HAP-1 (cell line): ENCODE data around the gene TOGARAM1.

Experiments used
- DNase-seq, 2 experiments: peaks; one replicate each; pipeline ENCODE4 v3.0.0-alpha.2; 2016 to 2020; ENCODE audit warnings: low spot score in 2 of 2
- H3K27me3 ChIP-seq: fragments of 250-450 bp; sonication (Bioruptor Pico); 2 replicates; pipeline ENCODE4 v1.5.1; 2020; ENCODE audit warnings: low read depth, mild to moderate bottlenecking, moderate library complexity
- H3K36me3 ChIP-seq: fragments of 250-450 bp; sonication (Bioruptor Pico); replicated peaks from 2 replicates; pipeline ENCODE4 v1.5.1; 2020; ENCODE audit warnings: mild to moderate bottlenecking
- H3K4me1 ChIP-seq: fragments of 250-450 bp; sonication (Bioruptor Pico); 2 replicates; pipeline ENCODE4 v1.5.1; 2020; ENCODE audit warnings: mild to moderate bottlenecking
- H3K4me3 ChIP-seq: fragments of 250-450 bp; sonication (Bioruptor Pico); 2 replicates; pipeline ENCODE4 v1.5.1; 2020; ENCODE audit warnings: mild to moderate bottlenecking, moderate library complexity
- H3K9me3 ChIP-seq: fragments of 250-450 bp; sonication (Bioruptor Pico); 2 replicates; pipeline ENCODE4 v1.5.1; 2020; ENCODE audit warnings: mild to moderate bottlenecking, moderate library complexity
- in situ Hi-C: fragments of 300-500 bp; cut with MboI; formaldehyde crosslinking; loops from 3 replicates; pipeline ENCODE4 v1.14.3; 2020; ENCODE audit warnings: low sequenced_read_pairs, inconsistent platforms, mixed read lengths

TOGARAM1 gene

DNA sequence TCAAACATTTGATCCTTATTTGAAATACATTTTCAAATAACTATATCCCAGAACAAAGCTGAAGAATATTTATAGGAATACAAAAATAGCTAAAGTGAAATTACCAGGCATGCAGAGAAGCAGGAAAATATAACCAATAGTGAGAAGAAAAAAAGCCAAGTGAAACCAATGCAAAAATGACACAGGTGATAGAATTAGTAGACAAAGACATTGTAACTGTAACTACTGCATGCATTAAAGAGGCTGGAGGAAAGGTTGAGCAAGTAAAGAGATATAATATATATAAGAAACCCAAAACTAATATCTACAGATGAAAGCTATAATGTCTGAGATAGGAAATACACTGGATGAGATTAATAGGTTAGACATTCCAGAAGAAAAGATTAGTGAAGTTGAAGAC, 72.7 kb downstream of the TOGARAM1 start:
- Histone ChIP-seq H3K27me3 (no peaks in the 10 kb centered on the region), H3K9me3 (no peaks in the 10 kb centered on the region), H3K4me1 (no peaks in the 10 kb centered on the region), H3K4me3 (no peak overlapping the region), H3K36me3 (peaks cover 18% of the 10 kb centered on the region)
- in situ Hi-C loops: no loop called here
- DNase-seq: no peak

DNA sequence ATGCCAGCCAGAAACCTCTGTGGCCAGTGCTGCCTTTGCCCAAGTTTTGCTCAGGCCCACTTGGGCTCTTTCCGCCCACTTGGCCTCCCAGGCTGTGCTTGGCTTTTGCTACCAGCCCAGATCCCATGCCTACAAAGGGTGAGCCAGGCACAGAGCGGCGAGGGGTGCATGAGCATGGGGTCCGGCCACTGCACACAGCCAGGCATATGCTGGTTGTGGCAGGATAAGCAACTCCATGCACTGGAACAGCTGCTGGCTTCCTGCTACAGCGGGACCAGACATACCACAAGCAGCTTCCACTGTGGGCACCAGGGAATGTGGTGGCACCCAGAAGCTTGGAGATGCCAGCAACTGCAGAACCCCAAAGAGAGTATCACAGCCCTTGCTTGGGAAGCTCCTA, 76.3 kb downstream of the TOGARAM1 start:
- H3K9me3 ChIP-seq: no peaks in the 10 kb centered on the region
- DNase-seq: no peak
- in situ Hi-C loops: no loop called here
- H3K27me3 ChIP-seq: no peaks in the 10 kb centered on the region
- H3K4me1 ChIP-seq: no peaks in the 10 kb centered on the region
- no peak overlapping the region for H3K4me3 ChIP-seq
- H3K36me3 ChIP-seq: peaks cover 14% of the 10 kb centered on the region

DNA sequence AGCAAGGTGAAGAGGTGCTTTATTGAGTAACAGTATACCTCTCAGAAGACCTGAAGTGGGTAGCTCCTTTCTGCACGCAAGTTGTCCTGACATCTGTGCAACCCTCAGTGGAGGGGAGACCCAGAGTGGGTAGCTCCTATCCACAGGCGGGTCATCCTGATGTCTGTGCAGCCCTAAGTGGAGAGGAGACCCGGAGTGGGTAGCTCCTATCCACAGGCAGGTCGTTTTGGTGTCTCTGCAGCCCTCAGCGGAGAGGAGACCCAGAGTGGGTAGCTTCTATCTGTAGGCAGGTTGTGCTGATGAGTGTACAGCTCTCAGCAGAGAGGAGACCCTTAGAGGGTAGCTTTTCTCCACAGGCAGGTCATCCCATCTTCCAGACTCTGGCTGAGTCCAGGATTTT, 76.9 kb downstream of the TOGARAM1 start:
- Histone ChIP-seq H3K4me3 (no peak overlapping the region), H3K9me3 (no peaks in the 10 kb centered on the region), H3K27me3 (no peaks in the 10 kb centered on the region), H3K4me1 (no peaks in the 10 kb centered on the region), H3K36me3 (peaks cover 9% of the 10 kb centered on the region)
- in situ Hi-C loops: no loop called here
- DNase-seq: no peak

DNA sequence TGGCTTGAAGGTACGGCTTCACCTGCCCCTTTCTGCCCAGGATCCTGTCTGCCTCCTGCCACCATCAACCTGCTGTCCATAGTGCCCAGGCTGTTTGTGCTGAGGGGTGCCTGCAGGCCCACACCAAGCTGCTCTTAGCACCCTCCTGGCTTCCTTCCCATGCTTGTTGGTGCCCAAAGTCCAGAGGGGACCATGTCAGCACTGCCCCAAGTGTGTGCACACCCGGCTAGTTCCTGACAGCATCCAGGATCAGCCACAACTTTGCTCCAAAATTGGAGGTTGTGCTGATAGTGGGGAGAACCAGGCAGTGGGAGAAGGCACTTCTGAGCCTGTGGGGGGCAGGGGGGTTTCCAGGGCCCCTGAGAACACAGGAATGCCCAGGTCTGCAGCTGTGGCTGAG, 77.4 kb downstream of the TOGARAM1 start:
- Histone ChIP-seq H3K9me3 (no peaks in the 10 kb centered on the region), H3K27me3 (no peaks in the 10 kb centered on the region), H3K4me1 (no peaks in the 10 kb centered on the region), H3K36me3 (peaks cover 9% of the 10 kb centered on the region), H3K4me3 (no peak overlapping the region)
- in situ Hi-C loops: no loop called here
- DNase-seq: no peak

DNA sequence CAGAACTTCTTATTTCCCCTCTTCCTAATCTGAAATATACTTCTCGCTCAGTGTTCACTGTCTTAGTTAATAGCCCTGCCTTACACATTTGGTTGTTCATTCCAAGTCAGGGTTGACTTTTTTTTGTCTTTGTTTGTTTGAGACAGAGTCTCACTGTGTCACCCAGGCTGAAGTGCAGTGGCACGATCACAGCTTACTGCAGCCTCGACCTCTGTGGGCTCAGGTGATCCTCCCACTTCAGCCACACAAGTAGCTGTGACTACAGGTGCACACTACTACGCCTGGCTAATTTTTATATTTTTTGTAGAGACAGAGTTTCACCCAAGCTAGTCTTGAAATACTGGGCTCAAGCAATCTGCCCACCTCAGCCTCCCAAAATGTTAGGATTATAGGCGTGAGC, 79.7 kb downstream of the TOGARAM1 start:
- peaks cover 9% of the 10 kb centered on the region for H3K36me3 ChIP-seq
- DNase-seq: no peak
- H3K4me3 ChIP-seq: no peak overlapping the region
- H3K27me3 ChIP-seq: no peaks in the 10 kb centered on the region
- H3K9me3 ChIP-seq: no peaks in the 10 kb centered on the region
- in situ Hi-C loops: no loop called here
- H3K4me1 ChIP-seq: no peaks in the 10 kb centered on the region

DNA sequence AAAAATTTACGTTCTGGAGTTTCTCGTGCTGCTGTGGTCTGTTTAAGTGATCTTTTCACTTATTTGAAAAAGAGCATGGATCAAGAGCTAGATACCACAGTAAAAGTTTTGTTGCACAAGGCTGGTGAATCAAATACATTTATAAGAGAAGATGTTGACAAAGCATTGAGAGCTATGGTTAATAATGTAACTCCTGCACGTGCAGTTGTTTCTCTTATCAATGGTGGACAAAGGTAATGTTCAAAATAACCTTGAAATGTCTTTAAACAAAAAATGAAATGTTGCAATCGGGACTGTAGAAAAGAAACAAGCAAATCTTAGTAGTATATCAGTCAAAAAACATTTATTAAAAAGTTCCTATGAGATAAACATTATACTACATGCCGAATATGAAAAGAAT, 82.6 kb downstream of the TOGARAM1 start:
- DNase-seq: no peak
- in situ Hi-C loops: no loop called here
- Histone ChIP-seq H3K9me3 (no peaks in the 10 kb centered on the region), H3K27me3 (no peaks in the 10 kb centered on the region), H3K4me1 (no peaks in the 10 kb centered on the region), H3K36me3 (no peaks in the 10 kb centered on the region), H3K4me3 (no peak overlapping the region)

DNA sequence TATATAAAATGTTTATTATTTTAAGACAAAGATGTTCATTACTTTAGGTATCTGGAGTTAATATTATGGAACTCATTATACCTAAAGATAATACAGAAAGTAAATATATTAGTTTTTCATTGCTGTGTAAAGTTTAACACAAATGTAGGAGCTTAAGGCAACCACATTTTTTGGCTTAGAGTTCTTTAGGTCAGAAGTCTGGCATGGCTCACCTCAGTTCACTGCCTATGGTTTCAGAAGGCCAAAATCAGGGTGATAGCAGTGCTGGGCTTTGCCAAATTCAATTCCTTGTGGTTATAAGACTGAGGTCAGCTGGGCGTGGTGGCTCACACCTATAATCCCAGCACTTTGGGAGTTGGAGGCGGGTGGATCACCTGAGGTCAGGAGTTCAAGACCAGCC, 86.4 kb downstream of the TOGARAM1 start:
- H3K4me1 ChIP-seq: no peaks in the 10 kb centered on the region
- no peak overlapping the region for H3K4me3 ChIP-seq
- H3K9me3 ChIP-seq: no peaks in the 10 kb centered on the region
- in situ Hi-C loops: no loop called here
- H3K27me3 ChIP-seq: no peaks in the 10 kb centered on the region
- H3K36me3 ChIP-seq: no peaks in the 10 kb centered on the region
- no peak for DNase-seq

DNA sequence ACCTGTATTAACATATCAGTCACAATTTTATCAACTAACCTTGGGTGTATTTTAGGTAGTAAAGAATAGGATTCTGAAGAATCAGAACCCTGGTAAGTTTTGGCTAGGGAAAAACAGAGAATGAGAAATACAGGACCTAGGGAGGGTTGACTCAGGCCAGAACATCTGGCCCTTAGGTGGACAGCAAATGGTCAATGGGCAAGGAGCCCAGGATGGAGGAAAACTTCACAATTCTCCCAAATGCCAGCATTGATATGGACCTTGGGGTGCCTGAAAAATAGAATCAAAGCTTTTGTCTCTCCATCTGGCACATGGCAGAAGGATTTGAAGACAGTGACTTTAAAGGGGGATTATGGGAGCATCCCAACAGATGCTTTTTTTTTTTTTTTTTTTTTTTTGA, 89.2 kb downstream of the TOGARAM1 start:
- H3K27me3 ChIP-seq: no peaks in the 10 kb centered on the region
- no peaks in the 10 kb centered on the region for H3K4me1 ChIP-seq
- peaks cover 10% of the 10 kb centered on the region for H3K36me3 ChIP-seq
- DNase-seq: no peak
- no peak overlapping the region for H3K4me3 ChIP-seq
- no peaks in the 10 kb centered on the region for H3K9me3 ChIP-seq
- in situ Hi-C loops: no loop called here

DNA sequence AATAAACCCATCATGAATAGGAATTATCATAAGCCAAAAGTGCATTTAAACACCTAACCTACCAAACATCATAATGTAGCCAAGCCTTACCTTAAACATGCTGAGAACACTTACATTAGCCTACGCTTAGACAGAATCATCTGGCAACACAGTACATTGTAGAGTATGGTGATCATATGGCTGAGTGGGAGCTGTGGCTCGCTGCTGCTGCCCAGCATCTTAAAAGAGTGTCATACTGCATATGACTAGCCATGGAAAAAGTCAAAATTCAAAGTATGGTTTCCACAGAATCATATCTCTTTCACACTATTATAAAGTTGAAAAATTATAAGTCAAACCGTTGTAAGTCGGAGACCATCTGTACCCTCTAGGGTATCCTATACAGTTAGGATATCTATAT, 89.9 kb downstream of the TOGARAM1 start:
- H3K4me1 ChIP-seq: no peaks in the 10 kb centered on the region
- no peaks in the 10 kb centered on the region for H3K27me3 ChIP-seq
- no peak overlapping the region for H3K4me3 ChIP-seq
- in situ Hi-C loops: no loop called here
- no peaks in the 10 kb centered on the region for H3K9me3 ChIP-seq
- DNase-seq: no peak
- peaks cover 10% of the 10 kb centered on the region for H3K36me3 ChIP-seq

DNA sequence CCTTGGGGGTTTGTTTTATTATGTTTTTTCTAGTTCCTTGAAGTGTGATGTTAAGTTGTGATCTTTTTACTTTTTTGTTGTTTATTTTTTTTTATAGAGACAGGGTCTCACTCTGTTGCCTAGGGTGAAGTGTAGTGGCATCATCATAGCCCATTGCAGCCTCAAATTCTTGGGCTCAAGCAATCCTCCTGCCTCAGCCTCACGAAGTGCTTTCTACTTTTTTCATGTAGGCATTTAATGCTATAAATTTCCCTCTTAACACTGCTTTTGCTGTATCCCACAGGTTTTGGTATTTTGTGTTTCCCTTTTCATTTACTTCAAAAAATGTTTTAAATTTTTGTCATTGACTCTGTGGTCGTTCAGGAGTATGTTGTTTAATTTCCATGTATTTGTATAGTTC, 95.4 kb downstream of the TOGARAM1 start:
- no peak for DNase-seq
- Histone ChIP-seq H3K36me3 (peaks cover 10% of the 10 kb centered on the region), H3K4me1 (no peaks in the 10 kb centered on the region), H3K9me3 (no peaks in the 10 kb centered on the region), H3K4me3 (no peak overlapping the region), H3K27me3 (no peaks in the 10 kb centered on the region)
- in situ Hi-C loops: no loop called here

DNA sequence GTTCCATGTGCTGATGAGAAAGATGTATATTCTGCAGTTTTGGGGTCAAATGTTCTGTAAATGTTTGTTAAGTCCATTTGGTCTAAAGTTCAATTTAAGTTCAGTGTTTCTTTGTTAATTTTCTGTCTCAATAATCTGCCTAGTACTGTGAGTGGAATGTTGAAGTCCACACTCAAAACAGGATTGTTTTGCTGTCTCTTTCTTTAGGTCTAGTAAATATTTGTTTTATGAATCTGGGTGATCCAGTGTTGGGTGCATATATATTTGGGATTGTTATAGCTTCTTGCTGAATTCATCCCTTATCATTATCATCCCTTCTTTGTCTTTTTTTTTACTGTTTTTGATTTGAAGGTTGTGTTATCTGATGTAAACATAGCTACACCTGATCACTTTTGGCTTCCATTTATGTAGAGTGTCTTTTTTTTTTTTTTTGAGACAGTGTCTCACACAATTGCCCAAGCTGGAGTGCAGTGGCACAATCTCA, 95.9 kb downstream of the TOGARAM1 start:
- in situ Hi-C loops: no loop called here
- Histone ChIP-seq H3K4me3 (no peak overlapping the region), H3K36me3 (peaks cover 10% of the 10 kb centered on the region), H3K27me3 (no peaks in the 10 kb centered on the region), H3K9me3 (no peaks in the 10 kb centered on the region), H3K4me1 (no peaks in the 10 kb centered on the region)
- no peak for DNase-seq

DNA sequence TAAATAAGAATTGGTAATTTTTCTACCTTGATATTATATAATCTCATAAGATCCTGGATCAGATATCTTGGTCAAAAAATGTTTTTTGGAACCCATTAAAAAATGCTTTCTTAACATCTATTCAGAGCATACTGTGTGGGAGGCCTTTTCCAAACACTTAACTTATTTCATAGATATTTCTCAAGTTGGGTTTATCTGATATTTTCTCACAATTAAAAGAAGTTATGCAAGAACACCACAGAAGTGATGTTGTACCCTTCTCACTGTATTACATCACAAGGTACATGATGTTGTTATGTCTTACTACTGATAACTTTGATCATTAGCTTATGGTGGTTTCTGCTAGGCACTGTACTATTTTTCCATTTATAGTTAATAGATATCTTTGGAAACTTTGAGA, 98.6 kb downstream of the TOGARAM1 start:
- H3K36me3 ChIP-seq: no peaks in the 10 kb centered on the region
- no peaks in the 10 kb centered on the region for H3K4me1 ChIP-seq
- in situ Hi-C loops: no loop called here
- H3K4me3 ChIP-seq: no peak overlapping the region
- no peaks in the 10 kb centered on the region for H3K27me3 ChIP-seq
- DNase-seq: no peak
- H3K9me3 ChIP-seq: no peaks in the 10 kb centered on the region

DNA sequence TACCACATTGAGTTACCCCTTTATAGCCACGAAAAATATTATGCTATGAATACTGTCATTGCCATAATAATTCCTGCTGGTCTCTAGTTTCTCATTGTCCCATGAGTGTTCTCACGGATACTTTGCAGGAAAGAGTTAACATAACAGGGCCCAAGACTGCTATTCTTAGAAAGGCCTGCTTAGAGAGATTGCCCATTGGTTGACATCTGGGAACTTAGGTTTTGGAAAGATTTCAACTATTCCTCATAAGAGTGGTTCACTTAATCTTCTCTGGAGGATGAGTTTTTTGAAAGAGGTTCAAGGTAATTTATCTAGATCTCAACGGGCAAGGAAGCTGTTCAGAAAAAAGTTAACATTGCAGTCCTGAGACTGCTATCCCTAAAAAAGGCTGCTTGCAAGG, 103.5 kb downstream of the TOGARAM1 start:
- Histone ChIP-seq H3K9me3 (no peaks in the 10 kb centered on the region), H3K36me3 (no peaks in the 10 kb centered on the region), H3K27me3 (no peaks in the 10 kb centered on the region), H3K4me1 (no peaks in the 10 kb centered on the region), H3K4me3 (no peak overlapping the region)
- in situ Hi-C loops: no loop called here
- no peak for DNase-seq

DNA sequence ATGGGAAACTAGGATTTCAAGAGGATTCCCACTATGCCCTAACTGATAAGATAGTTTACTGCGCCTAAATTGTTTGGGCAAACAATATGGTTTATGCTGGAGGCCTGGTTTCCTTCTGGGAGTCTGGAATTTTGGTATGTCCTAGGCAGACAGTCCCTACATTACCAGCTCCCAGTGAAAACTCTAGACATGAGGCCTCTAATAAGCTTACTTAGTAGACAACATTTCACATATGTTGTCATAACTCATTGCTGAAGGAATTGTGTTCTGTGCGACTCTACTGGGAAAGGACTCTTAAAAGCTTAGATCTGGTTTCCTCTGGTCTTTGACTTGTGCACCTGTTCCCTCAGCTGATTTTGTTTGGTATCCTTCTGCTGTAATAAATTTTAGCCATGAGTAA, 104.0 kb downstream of the TOGARAM1 start:
- in situ Hi-C loops: no loop called here
- DNase-seq: no peak
- no peaks in the 10 kb centered on the region for H3K27me3 ChIP-seq
- H3K4me1 ChIP-seq: no peaks in the 10 kb centered on the region
- no peak overlapping the region for H3K4me3 ChIP-seq
- H3K9me3 ChIP-seq: no peaks in the 10 kb centered on the region
- no peaks in the 10 kb centered on the region for H3K36me3 ChIP-seq

DNA sequence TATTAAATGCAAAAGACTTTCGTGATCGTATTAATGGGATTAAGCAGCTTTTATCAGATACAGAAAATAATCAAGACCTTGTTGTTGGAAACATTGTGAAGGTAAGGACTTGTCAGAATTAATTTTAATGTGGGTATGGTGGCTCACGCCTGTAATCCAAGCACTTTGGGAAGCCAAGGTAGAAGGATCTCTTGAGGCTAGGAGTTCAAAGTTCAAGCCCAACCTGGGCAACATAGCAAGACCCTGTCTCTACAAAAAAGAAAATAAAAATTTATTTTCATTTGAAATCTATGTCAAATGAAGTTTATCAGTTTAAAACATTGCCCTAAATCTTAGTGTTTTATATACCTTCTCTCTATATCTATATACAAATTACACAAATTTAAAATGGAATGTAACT, 104.7 kb downstream of the TOGARAM1 start:
- Histone ChIP-seq H3K36me3 (no peaks in the 10 kb centered on the region), H3K9me3 (no peaks in the 10 kb centered on the region), H3K4me1 (no peaks in the 10 kb centered on the region), H3K4me3 (no peak overlapping the region), H3K27me3 (no peaks in the 10 kb centered on the region)
- in situ Hi-C loops: no loop called here
- DNase-seq: no peak
